ENCODE data around the gene ASIC2. TPM values are rescaled to one million over a fixed set of nuclear protein-coding genes. Genes with fewer than 3 reads are reported as not detected.
"Not testable (repeated sequence)": the region's sequence is repeated elsewhere in the genome, so short reads cannot be mapped to it uniquely, and the experiment has no call there.

Gene ASIC2
- polyA plus RNA-seq, 3 donors, result 2.7 to 3.8 (median 3.3) TPM

DNA sequence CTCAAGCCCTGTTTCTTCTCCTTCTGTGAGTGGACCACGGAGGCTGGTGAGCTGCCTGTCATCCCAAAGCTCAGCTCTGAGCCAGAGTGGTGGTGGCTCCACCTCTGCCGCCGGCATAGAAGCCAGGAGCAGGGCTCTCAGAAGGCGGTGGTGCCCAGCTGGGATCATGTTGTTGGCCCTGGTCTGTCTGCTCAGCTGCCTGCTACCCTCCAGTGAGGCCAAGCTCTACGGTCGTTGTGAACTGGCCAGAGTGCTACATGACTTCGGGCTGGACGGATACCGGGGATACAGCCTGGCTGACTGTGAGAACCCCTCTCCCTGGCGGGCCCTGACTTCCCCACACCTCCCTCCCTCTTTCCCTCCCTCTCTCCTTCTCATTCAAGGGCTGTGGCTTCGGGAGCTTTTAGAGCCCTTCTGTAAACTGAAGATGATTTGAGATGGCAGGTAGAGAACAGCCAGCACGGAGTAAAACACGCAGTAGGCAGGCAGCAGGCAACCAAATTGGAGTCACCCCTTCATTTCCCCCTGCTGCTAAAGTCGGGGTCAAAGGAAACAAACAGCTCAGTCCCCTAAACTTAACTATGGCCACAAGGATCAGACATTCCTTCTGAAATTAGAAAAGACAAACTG lies 297.6 kb downstream of the ASIC2 start:
- DNase-seq (ENCODE audit: low read depth in 3 of 3, low spot score in 2 of 3), result no peak

DNA sequence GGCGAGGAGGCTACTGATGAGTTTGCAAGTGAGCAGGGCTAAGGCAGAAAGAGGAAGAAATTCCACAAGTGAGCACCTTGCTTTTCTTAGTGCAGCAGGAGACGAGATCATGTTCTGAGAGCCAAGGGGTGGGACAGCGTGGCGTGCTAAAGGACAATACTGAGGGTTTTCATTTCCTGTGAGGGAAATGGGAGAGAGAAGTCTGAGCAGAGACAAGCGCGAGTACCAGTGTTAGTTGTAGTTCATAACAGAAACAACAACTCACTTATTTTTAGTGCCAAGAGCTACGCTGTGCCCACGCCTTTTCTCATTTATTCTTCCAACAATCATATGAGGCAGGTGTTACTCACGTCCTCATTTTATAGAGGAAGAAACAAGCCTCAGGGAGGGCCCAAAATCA lies 299.1 kb downstream of the ASIC2 start:
- DNase-seq (ENCODE audit: low read depth in 3 of 3, low spot score in 2 of 3), result no peak

DNA sequence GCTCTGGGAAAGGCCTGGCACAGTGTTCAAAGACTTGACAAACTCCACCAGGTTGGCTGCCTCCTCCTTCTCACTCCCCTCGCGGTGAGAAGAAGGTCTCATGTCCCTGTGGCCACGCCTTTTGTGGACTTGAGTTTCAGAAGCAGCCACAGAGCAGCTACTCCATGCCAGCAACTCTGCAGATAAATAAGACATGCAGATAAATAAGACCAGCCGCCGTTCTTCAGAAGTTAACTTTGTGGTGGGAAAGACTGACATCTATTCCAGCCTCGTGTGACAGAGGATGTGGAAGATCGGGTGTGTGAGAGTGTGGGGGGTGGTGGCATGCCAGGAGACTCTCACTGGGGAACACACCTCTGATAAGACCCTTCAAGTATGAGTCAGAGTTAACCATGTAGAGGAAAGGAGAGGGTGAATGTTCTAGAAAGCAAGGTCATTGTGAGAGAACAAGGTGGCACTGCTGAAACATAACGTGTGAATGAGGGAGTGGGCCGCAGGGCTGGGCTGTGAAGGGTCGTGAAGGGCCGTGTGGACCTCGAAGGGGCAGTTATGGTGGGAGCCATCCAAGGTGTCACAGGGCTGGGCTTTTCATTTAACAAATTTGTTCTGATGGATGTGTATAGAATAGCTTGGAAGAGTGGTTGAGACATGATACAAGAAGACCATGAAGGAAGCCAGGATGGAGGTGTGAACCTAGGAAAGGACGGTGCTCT lies 300.6 kb downstream of the ASIC2 start:
- DNase-seq (ENCODE audit: low read depth in 3 of 3, low spot score in 2 of 3), result no peak

DNA sequence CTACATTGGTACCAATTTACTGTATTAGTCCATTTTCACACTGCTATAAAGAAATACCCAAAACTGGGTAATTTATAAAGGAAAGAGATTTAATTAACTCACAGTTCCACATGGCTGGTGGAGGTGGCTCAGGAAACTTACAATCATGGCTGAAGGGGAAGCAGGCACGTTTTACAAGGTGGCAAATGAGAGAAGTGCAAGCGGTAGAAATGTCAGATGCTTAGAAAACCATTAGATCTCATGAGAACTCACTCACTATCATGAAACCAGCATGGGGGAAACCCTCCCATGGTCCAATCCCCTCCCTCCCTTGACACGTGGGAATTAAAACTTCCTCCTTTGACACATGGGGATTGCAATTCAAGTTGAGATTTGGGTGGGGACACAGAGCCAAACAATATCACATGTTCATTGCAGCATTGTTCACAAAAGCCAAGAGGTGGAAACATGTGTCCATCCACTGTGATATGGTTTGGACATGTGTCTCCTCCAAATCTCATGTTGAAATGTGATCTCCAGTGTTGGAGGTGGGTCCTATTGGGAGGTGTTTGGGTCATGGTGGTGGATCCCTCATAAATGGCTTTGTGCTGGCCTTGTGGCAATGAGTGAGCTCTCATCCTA lies 304.5 kb downstream of the ASIC2 start:
- no peak for DNase-seq (ENCODE audit: low read depth in 3 of 3, low spot score in 2 of 3)

DNA sequence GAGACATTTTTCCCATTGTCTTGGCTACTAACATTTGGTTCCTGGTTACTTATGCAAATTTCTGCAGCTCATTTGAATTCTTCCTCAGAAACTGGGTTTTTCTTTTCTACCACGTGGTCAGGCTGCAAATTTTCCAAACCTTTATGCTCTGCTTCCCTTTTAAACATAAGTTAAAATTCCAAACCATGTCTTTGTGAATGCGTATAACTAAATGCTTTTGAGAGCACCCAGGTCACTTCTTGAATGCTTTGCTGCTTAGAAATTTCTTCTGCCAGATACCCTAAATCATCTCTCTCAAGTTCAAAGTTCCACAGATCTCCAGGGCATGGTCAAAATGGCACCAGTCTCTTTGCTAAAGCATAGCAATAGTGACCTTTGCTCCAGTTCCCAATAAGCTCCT lies 305.2 kb downstream of the ASIC2 start:
- not testable (repeated sequence) for DNase-seq (ENCODE audit: low read depth in 3 of 3, low spot score in 2 of 3)

DNA sequence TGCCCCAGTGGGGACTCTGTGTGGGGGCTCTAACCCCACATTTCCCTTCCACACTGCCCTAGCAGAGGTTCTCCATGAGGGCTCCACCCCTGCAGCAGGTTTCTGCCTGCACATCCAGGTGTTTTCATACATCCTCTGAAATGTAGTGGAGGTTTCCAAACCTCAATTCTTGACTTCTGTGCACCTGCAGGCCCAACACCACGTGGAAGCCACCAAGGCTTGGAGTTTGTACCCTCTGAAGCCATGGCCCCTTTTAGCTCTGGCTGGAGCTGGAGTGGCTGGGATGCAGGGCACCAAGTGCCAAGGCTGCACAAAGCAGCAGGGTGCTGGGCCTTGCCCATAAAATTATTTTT lies 305.7 kb downstream of the ASIC2 start:
- DNase-seq (ENCODE audit: low read depth in 3 of 3, low spot score in 2 of 3), result not testable (repeated sequence)

DNA sequence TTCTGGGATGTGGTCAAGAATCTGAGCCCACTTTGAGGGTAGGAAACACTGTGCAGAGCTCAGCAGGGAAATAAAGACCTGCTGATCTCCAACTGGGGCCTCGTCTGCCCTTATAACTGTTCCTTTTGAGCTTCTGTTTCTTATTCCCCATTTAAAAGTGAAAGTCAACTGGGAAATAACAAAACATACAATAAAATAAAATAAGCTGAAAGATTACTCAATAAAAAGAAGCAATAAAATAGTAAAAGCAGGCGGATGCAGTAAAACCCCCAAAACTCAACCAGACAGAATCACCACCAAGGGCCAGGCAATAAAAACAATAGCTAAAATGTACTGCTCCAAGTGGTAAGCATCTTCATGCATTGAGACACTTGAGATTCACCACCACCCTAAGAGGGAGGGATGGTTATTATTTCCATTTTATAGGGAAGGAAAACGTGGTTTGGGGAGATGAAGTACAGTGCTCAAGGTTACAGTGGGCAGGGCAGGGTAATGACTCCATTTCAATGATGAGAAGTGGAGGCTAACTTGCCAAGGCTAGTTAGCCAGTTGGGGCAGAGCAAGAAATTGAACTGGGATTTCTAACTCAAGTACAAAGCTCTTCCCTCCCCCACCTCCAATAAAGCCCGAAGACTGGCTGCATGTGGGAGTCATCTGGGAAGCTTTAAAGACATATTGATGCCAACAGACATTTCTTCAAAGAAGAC lies 307.9 kb downstream of the ASIC2 start:
- DNase-seq (ENCODE audit: low read depth in 3 of 3, low spot score in 2 of 3), result no peak

DNA sequence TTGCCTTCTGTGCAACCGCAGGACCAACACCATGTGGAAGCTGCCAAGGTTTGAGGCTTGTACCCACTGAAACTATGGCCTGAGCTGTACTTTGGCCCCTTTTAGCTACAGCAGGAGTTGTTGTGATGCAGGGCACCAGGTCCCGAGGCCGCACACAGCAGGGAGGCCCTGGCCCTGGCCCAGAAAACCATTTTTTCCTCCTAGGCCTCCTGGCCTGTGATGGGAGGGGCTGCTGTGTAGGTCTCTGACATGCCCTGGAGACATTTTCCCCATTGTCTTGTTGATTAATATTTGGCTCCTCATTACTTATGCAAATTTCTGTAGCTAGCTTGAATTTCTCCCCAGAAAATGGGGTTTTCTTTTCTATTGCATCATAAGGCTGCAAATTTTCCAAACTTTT lies 311.5 kb downstream of the ASIC2 start:
- not testable (repeated sequence) for DNase-seq (ENCODE audit: low read depth in 3 of 3, low spot score in 2 of 3)

DNA sequence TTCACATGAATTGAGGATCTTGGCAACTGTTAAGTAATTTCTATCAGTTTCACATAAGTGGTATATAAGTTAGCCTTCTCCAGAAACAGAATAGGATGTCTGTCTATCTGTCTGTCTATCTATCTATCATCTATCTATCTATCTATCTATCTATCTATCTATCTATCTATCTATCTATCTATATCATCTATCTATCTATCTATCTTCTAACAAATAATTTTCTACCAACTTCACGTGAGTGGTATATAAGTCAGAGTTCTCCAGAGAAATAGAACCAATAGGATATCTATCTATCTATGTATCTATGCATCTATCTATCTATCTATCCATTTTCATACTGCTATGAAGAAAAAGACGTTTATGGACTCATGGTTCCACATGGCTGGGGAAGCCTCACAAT lies 312.9 kb downstream of the ASIC2 start:
- no peak for DNase-seq (ENCODE audit: low read depth in 3 of 3, low spot score in 2 of 3)

DNA sequence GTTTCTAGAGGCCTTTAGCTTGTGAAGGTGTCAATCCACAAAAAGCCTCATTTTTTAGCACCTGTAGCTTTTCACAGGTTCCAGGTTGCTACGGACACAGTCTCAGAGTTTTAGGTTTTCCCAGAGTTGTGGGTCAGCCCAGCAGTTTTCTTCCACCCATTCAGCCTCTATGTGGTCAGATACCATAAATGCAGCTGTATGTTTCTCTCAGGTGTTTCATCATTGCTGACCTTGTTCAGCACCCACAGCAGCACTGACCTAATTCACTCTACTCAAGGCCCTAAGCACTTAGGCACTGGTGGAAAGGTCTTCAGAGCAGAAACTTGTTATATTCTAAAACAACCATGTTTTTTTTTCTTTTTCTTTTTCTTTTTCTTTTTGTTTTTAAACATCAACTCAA lies 316.5 kb downstream of the ASIC2 start:
- no peak for DNase-seq (ENCODE audit: low read depth in 3 of 3, low spot score in 2 of 3)

DNA sequence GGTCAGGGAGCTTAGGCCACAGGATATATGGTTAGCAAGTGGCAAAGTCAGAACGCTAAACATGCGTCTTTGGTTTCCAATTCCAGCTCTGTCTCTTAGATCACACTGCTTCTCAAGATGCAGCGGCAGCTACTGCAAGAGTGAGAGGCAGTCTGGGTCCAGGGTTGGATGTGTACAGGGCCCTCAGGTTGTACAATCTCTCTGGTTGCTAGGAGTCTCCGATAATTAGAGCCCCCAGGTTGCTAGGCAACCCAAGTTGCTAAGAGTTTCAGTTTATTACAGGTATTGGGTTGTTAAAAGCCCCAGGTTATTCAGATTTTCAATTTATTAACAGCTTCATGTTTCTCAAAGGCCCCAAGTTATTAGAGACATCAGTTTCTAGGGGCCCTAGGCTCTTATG lies 317.0 kb downstream of the ASIC2 start:
- no peak for DNase-seq (ENCODE audit: low read depth in 3 of 3, low spot score in 2 of 3)

DNA sequence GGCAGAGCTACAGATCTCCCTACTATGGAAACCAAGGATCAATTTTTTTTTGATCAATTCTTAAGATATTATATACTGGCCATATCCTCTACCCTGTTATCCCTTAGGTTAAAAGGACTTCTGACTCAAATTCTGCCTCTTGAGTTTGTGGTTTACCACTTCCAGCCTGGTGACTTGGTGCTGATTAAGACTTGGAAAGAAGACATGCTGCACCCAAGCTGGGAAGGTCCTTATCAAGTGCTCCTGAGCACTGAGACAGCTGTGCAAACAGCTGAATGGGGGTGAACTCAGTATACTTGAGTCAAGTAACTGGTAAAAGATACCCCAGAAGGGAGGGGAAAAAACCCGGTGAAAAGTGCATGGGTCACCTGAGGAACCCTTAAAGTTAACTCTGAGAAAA lies 321.9 kb downstream of the ASIC2 start:
- no peak for DNase-seq (ENCODE audit: low read depth in 3 of 3, low spot score in 2 of 3)

DNA sequence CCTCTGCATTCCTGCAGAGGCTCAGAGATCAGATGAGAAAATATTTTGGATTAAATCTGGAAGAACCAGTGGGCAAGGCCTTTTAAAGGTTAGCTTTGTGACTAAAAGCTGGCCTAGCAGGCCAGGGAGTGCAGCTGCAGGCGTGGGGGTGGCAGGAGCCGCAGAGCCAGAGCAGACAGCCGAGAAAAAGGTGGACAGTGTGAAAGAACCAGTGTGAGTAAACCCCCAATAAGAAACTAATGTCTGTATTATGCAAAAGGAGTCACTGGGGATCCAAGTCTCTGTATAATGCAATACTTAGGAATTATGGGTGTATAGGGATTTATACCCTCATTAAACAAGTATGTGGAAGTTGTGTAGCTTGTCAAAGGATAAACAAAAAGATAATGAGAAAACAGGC lies 322.8 kb downstream of the ASIC2 start:
- no peak for DNase-seq (ENCODE audit: low read depth in 3 of 3, low spot score in 2 of 3)

DNA sequence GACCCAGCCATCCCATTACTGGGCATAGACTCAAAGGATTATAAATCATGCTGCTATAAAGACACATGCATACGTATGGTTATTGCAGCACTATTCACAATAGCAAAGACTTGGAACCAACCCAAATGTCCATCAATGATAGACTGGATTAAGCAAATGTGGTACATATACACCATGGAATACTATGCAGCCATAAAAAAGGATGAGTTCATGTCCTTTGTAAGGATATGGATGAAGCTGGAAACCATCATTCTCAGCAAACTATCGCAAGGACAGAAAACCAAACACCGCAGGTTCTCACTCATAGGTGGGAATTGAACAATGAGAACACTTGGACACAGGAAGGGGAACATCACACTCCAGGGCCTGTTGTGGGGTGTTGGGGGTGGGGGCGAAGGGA lies 323.9 kb downstream of the ASIC2 start:
- DNase-seq (ENCODE audit: low read depth in 3 of 3, low spot score in 2 of 3), result not testable (repeated sequence)

DNA sequence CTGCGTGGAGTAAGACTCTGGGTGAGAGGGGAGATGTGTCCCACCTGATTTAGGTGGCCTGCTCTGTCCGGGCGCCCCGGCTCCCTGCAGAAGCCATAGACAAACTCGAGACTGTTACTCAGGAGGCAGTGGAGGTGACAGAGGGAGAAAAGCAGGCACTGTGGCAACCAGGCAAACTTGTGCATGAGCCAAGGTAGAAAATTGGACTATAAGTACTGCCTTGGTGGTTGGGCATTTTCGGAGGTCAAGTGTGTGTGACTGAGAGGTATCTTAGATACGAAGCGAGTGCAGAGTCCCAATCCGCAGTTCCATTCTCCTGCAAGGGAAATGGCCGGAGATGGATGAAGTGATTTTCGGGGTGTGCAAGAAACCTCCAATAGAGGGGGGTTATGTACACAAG lies 328.6 kb downstream of the ASIC2 start:
- DNase-seq (ENCODE audit: low read depth in 3 of 3, low spot score in 2 of 3), result no peak

Measured in right renal cortex interstitium (tissue), 3 donors.